GM19043 (cell line): ENCODE data around the gene TSEN2.

Experiments
- ATAC-seq: cut with Tn5 transposase; IDR thresholded peaks from one replicate; pipeline ENCODE4 v1.9.1; 2021; ENCODE audit warnings: low read depth; ENCODE audit not compliant: unreplicated experiment

The TSEN2 gene

GRCh38 chr3:12582730-12583129, 98.5 kb downstream of the TSEN2 start:
- no peak for ATAC-seq
